ENCODE results near the gene CASKIN2.
"Not testable (repeated sequence)": the region's sequence is repeated elsewhere in the genome, so short reads cannot be mapped to it uniquely, and the experiment has no call there.

CASKIN2 gene

GRCh38 chr17:75488693-75489510, 26.4 kb downstream of the CASKIN2 start:
- DNase-seq = no peak

DNA sequence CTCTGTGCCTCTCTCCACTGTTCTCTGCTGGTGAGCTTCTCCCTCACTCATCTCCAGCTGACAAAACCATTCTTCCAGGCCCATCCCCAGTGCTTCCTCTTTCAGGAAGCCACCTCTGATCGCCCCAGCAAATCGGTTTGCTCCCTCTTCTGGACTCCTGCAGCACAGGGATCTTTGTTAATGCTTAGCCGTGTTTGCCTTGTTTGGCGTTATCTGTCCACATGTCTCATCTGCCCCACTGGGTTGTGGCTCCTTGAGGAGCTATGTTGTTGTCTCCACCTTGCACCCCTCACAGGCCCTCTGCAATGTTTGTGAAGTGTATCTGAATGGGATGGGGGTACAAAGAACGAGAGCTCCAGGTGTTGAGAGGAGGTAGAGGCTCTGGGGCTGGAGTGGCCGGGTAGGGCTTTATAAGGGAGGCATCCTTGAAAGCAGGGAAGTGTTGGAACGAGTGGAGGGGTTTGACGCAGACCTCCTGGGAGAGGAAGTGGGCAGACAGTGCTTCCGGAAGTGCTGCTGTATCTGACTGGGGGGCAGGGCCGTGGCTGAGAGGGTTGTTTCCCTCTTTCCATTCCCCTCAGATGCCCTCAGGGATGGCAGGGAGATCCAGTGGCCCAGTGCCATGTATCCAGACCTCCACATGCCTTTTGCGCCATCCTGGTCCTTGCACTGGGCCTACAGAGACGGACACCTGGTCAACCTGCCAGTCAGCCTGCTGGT, 27.8 kb downstream of the CASKIN2 start:
- no peak for DNase-seq

DNA sequence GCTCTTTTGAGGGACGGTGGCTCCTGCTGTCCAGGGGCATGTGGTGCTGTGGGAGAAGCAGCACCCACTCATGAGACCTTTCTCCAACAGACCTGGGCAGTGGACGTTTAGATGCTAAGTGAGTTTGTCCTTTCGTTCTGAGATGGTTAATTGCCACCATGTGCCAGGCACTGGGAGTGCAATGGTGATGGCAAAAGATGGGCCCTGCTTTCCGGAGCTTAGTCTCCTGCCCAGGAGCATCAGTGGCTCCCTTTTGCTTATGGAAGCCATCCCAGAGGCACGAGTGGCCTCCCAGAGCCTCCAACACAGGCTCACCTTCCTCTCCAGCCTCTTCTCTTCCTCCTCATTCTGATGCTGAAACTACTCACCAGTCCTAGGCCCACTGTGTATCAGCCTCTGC, 28.4 kb downstream of the CASKIN2 start:
- DNase-seq = no peak

DNA sequence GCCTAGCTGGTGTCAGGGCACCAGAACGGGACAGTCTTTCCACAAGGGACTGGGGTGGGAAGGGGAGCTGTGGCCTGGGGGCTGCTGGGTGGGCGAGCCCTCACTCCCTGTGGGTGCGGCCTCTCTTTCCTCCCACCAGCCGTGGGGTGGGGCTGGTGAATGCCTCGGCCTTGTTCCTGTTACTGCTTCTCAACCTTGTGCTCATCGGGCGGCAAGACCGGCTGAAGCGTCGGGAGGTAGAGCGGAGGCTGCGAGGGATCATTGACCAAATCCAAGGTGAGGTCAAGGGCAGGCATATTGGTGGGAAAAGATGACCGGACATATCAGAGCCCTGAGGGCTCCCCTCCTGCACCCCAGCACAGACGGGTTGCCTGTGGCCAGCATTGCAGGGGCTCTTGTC, 29.2 kb downstream of the CASKIN2 start:
- DNase-seq = no peak

GRCh38 chr17:75485688-75486087, 29.6 kb downstream of the CASKIN2 start:
- DNase-seq = no peak

GRCh38 chr17:75482098-75482942, 33.0 kb downstream of the CASKIN2 start:
- DNase-seq = no peak

DNA sequence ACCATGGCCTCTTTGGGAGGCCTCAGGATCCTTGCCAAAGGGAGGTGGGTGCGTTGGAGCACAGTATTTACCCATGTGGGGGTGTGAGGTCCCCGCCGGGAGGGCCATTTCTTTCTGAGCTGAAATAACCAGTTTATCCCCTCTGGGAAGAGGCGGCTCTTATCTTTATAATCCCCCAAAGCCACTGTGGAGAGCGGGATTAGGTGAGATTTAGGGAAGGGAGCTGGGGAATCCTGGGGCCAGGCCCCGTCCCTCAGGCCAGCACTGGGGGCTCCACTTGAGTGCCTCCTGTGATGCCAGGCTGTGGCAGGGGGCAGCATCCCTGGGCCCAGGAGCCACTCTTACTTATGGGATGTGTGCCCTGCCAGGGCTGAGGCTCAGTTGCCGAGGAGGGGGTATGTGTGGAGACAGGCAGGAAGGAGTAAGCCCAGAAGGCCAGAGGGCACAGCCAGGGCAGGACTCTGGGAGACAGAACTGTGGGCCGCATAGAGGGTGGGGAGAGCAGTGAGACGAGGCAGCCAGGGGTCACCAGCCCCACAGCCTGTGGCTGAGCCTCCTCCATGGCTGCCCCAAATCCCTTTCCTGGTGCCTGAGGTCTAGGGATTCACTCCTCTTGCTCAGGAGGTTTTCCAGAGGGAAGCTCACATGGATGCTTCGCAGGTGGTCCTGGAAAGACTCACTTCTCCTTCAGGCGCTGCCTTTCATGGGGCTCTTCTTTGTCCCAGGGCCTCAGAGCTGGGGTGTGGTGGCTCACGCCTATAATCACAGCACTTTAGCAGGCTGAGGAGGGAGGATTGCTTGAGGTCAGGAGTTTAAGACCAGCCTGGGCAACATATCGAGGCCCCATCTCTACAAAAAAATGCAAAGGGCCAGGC, 33.9 kb downstream of the CASKIN2 start:
- no peak for DNase-seq

GRCh38 chr17:75480281-75480680, 35.1 kb downstream of the CASKIN2 start:
- DNase-seq = no peak

DNA sequence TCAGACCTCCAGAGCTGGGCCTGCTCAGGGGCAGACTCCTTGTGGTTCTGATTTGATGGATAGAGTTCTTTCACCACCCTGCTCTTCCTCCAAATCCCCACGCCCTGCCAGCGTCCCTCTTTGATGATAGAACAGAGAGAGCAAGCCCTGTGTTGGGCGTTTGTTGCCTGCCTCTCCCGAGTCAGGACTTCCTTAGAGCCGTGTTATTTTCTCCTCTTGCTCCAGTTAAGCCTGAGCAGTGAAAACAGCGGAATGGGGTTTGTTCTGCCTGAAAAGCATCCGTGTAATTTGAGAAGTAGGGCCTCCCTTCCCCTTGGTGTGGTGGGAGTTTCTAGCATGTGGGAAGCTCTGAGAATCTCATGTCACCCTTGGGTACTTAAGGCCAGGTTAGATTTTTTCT, 36.8 kb downstream of the CASKIN2 start:
- DNase-seq = peak; percentile 9

GRCh38 chr17:75477490-75477862, 37.9 kb downstream of the CASKIN2 start:
- not testable (repeated sequence) for DNase-seq

- DNase-seq = no peak
Measured at GRCh38 chr17:75476752-75477489, 38.4 kb downstream of the CASKIN2 start.

- peak; percentile 37 for DNase-seq
Measured at GRCh38 chr17:75476271-75476671, 39.1 kb downstream of the CASKIN2 start.

DNA sequence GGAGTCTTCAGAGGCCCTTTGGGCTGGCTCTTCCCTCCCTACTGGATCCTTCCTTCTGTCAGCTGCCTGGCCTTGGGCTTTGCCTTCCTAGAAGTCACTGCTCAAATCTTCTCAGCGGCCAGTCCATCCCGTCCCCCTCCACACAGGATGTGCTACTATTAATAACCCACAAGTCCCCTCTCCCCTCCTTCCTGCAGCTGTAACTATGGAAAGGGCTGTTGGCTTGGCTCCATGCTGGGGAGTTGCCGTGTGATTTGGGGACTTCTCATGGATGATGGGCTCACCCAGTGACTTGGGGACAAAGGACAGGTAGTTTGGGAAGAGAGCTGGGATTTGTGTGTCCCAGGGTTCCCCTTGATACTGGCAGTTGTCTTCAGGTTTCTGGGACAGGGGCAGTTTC, 39.5 kb downstream of the CASKIN2 start:
- DNase-seq = peak; percentile 37

GRCh38 chr17:75475144-75475835, 40.0 kb downstream of the CASKIN2 start:
- peak; percentile 25 for DNase-seq

DNA sequence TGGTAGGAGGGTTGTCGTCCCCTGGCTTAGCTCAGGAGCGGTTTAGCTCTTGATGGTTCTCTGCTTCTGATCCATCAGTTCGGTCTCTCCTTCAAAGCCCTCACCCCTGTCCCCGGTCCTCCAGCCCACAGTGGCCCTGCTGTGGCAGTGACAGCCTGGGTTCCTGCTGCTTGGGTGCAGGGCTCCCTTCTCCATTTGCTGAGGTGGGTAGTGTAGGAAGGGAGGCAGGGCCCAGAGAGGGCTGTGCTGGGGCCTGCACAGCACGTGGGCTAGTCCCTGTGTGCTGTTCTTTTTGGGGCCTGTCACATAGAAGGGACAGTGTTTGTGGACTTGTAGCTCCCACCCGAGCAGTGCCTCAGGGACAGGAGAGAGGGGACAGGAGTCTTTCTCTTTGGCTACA, 40.6 kb downstream of the CASKIN2 start:
- no peak for DNase-seq

DNA sequence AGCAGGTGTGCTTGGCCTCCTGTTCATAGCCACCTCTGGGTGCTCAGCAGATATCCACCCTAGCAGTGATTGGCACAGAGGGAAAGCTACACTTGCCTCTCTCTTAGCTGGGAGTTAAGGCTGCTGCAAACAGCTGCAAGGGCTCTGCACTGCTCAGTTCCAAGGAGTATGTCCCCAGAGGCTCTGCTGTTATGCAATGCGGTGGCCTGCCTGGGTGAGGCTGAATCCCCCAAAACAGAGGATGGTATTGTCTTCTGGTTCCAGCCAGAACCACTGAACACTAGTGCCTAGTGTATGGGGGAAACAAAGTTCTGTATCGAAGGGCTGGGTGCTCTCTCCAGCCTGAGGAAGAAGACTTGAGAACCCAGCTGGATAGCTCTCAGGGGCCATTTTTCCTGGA, 42.1 kb downstream of the CASKIN2 start:
- no peak for DNase-seq

- DNase-seq = no peak
Measured at GRCh38 chr17:75472119-75472518, 43.2 kb downstream of the CASKIN2 start.

- no peak for DNase-seq
Measured at GRCh38 chr17:75471207-75471606, 44.1 kb downstream of the CASKIN2 start.

- DNase-seq = no peak
Measured at GRCh38 chr17:75468779-75469373, 46.5 kb downstream of the CASKIN2 start.

GRCh38 chr17:75468291-75468754, 47.0 kb downstream of the CASKIN2 start:
- DNase-seq = no peak

GRCh38 chr17:75465039-75465438, 50.3 kb downstream of the CASKIN2 start:
- DNase-seq = no peak
